ENCODE measurements around the gene NPM1. TPM values are rescaled to one million over a fixed set of nuclear protein-coding genes. Genes with fewer than 3 reads are reported as not detected.

Gene NPM1
- total and polyA plus RNA-seq, 4 donors: 133 to 959 (median 363) TPM

GRCh38 chr5:171420431-171421241, 33.0 kb downstream of the NPM1 start (continued):
- no peak for TF ChIP-seq REST (IDR thresholded peaks at IDR 0.05)

GRCh38 chr5:171421331-171422262, 33.9 kb downstream of the NPM1 start:
- no peak for DNase-seq (ENCODE audit: low spot score)
- Histone ChIP-seq H3K27me3 (ENCODE audit: control insufficient read depth in 4 of 4, insufficient read depth in 4 of 4, low read length in 3 of 4) (peaks cover 0 to 6% (median 0%) of the 10 kb centered on the region in 4 donors), H3K9ac (ENCODE audit: low read depth in 1 of 2, low read length in 2 of 2) (no peak overlapping the region), H3K4me3 (ENCODE audit: low read depth in 1 of 3, low read length in 3 of 3) (no peak overlapping the region), H3K36me3 (ENCODE audit: control insufficient read depth in 4 of 4, insufficient read depth in 3 of 4, low read depth in 1 of 4, low read length in 3 of 4) (no peaks in the 10 kb centered on the region), H3K4me1 (ENCODE audit: control insufficient read depth in 4 of 4, insufficient read depth in 4 of 4, low read length in 3 of 4) (peaks cover 16 to 27% (median 19%) of the 10 kb centered on the region in 4 donors), H3K27ac (ENCODE audit: low read depth in 1 of 2, low read length in 2 of 2) (no peak overlapping the region), H3K9me3 (ENCODE audit: control insufficient read depth in 4 of 4, low read length in 3 of 4) (no peaks in the 10 kb centered on the region)
- 61% methylated on average over 16 of the region's 16 CpGs for WGBS
- TF ChIP-seq MAX (IDR thresholded peaks at IDR 0.05): no peak
- TF ChIP-seq SP1 (IDR thresholded peaks at IDR 0.05): no peak
- TF ChIP-seq GABPA (IDR thresholded peaks at IDR 0.05 in 1 of 2, conservative IDR thresholded peaks at IDR 0.05 in 1 of 2): no peak
- TF ChIP-seq FOXA2 (IDR thresholded peaks at IDR 0.05): no peak
- no peak for TF ChIP-seq JUND (IDR thresholded peaks at IDR 0.05)
- TF ChIP-seq CTCF (IDR thresholded peaks at IDR 0.05; ENCODE audit: low read depth, low read length, missing input control): no peak
- no peak for TF ChIP-seq HNF4G (IDR thresholded peaks at IDR 0.05)
- TF ChIP-seq RXRA (IDR thresholded peaks at IDR 0.05): no peak

- no peak overlapping the region for H3K9ac ChIP-seq (ENCODE audit: low read depth in 1 of 2, low read length in 2 of 2)
- TF ChIP-seq MAX (IDR thresholded peaks at IDR 0.05): no peak
- TF ChIP-seq FOXA1 (IDR thresholded peaks at IDR 0.05): no peak
- TF ChIP-seq HNF4G (IDR thresholded peaks at IDR 0.05): no peak
- TF ChIP-seq GABPA (IDR thresholded peaks at IDR 0.05 in 1 of 2, conservative IDR thresholded peaks at IDR 0.05 in 1 of 2): no peak
- TF ChIP-seq RAD21 (IDR thresholded peaks at IDR 0.05): no peak
- TF ChIP-seq CTCF (IDR thresholded peaks at IDR 0.05; ENCODE audit: low read depth, low read length, missing input control): no peak
- no peak for TF ChIP-seq SP1 (IDR thresholded peaks at IDR 0.05)
- no peak for TF ChIP-seq ATF3 (IDR thresholded peaks at IDR 0.05)
- no peak for TF ChIP-seq YY1 (IDR thresholded peaks at IDR 0.05)
- no peaks in the 10 kb centered on the region for H3K36me3 ChIP-seq (ENCODE audit: control insufficient read depth in 4 of 4, insufficient read depth in 3 of 4, low read depth in 1 of 4, low read length in 3 of 4)
- no peak overlapping the region for H3K4me3 ChIP-seq (ENCODE audit: low read depth in 1 of 3, low read length in 3 of 3)
- DNase-seq (ENCODE audit: low spot score): no peak
- H3K9me3 ChIP-seq (ENCODE audit: control insufficient read depth in 4 of 4, low read length in 3 of 4): no peaks in the 10 kb centered on the region
- H3K27me3 ChIP-seq (ENCODE audit: control insufficient read depth in 4 of 4, insufficient read depth in 4 of 4, low read length in 3 of 4): peaks cover 0 to 6% (median 0%) of the 10 kb centered on the region in 4 donors
- peaks cover 16 to 27% (median 19%) of the 10 kb centered on the region in 4 donors for H3K4me1 ChIP-seq (ENCODE audit: control insufficient read depth in 4 of 4, insufficient read depth in 4 of 4, low read length in 3 of 4)
- no peak overlapping the region for H3K27ac ChIP-seq (ENCODE audit: low read depth in 1 of 2, low read length in 2 of 2)
- 96% methylated on average over 2 of the region's 2 CpGs for WGBS
These were observed 34.8 kb downstream of the NPM1 start for GRCh38 chr5:171422495-171422894.

All from liver (tissue), 9 donors.